Chondrocyte (in vitro differentiated cells): ENCODE results near the gene FXYD2. TPM values are rescaled to one million over a fixed set of nuclear protein-coding genes. Genes with fewer than 3 reads are reported as not detected.

Source experiments
- DNase-seq: peaks from one replicate; pipeline ENCODE4 v3.0.0; 2021; ENCODE audit warnings: mixed read lengths, low spot score
- H3K27ac Mint-ChIP-seq: one replicate; pipeline ENCODE4 v1.8.0; 2021; ENCODE audit warnings: mild to moderate bottlenecking, moderate library complexity, mixed read lengths; ENCODE audit not compliant: unreplicated experiment
- H3K27me3 Mint-ChIP-seq: 2 replicates; pipeline ENCODE4 v1.8.0; 2021; ENCODE audit warnings: low read depth, mixed read lengths
- H3K36me3 Mint-ChIP-seq: 2 replicates; pipeline ENCODE4 v1.8.0; 2021; ENCODE audit warnings: low read depth, mixed read lengths
- H3K4me1 Mint-ChIP-seq: 2 replicates; pipeline ENCODE4 v1.8.0; 2021; ENCODE audit warnings: low read depth, mild to moderate bottlenecking, mixed read lengths
- H3K4me3 Mint-ChIP-seq: one replicate; pipeline ENCODE4 v1.8.0; 2021; ENCODE audit warnings: mild to moderate bottlenecking, moderate library complexity, mixed read lengths; ENCODE audit not compliant: unreplicated experiment
- H3K9me3 Mint-ChIP-seq: 2 replicates; pipeline ENCODE4 v1.8.0; 2021; ENCODE audit warnings: low read depth, mixed read lengths
- total RNA-seq: library from RNA; stranded (reverse); gene quantifications from 3 replicates; pipeline ENCODE4 v1.2.1, GENCODE V29; 2021
- TF ChIP-seq, protein P1 (sequence below): fragments of 200-600 bp; sonication (generic); IDR thresholded peaks from 2 replicates; pipeline ENCODE4 v1.5.0; 2021; ENCODE audit warnings: antibody characterized with exemption, mild to moderate bottlenecking, moderate library complexity

Gene FXYD2
- total RNA-seq, 1 donor from 2014 or later, result not detected

DNA sequence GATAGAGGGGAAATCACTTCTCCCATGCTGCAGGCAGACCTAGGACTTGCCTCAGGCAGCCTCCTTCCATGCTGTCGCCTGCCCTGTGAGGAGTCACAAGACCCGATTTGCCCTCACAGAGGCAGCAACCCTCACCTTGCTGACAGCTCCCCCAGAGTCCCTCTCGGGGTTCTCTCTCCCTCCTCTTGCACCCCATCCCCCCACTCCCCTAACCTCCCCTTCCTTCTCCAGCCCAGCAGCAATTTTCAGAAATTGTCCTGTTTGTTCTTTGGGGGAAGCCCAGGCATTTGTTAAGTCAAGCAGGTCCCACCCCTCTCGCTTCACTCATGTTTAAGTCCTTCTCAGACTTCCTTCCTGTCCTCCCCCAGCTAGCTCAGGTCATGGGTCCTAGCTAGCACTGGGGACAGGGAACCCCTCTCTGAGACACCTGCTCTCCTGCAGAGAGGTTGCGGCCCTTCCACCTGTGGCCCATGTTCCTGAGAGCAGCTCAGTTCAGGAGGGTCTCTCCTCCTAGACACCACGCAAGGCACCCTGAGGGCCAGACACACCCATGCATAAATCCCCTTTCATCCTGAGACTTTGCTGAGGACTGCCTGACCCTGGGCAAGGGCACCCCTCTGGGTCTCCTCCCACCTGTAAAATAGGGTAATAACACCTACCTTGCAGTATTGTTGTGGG, 6.3 kb upstream of the FXYD2 start:
- no peak for DNase-seq
- TF ChIP-seq, protein P1, sequence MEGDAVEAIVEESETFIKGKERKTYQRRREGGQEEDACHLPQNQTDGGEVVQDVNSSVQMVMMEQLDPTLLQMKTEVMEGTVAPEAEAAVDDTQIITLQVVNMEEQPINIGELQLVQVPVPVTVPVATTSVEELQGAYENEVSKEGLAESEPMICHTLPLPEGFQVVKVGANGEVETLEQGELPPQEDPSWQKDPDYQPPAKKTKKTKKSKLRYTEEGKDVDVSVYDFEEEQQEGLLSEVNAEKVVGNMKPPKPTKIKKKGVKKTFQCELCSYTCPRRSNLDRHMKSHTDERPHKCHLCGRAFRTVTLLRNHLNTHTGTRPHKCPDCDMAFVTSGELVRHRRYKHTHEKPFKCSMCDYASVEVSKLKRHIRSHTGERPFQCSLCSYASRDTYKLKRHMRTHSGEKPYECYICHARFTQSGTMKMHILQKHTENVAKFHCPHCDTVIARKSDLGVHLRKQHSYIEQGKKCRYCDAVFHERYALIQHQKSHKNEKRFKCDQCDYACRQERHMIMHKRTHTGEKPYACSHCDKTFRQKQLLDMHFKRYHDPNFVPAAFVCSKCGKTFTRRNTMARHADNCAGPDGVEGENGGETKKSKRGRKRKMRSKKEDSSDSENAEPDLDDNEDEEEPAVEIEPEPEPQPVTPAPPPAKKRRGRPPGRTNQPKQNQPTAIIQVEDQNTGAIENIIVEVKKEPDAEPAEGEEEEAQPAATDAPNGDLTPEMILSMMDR, result no peak
- H3K4me3 Mint-ChIP-seq, result no peak overlapping the region
- H3K4me1 Mint-ChIP-seq, result peaks cover 2% of the 10 kb centered on the region
- H3K36me3 Mint-ChIP-seq, result no peaks in the 10 kb centered on the region
- H3K27ac Mint-ChIP-seq, result no peak overlapping the region
- peaks cover 2% of the 10 kb centered on the region for H3K27me3 Mint-ChIP-seq
- no peaks in the 10 kb centered on the region for H3K9me3 Mint-ChIP-seq

DNA sequence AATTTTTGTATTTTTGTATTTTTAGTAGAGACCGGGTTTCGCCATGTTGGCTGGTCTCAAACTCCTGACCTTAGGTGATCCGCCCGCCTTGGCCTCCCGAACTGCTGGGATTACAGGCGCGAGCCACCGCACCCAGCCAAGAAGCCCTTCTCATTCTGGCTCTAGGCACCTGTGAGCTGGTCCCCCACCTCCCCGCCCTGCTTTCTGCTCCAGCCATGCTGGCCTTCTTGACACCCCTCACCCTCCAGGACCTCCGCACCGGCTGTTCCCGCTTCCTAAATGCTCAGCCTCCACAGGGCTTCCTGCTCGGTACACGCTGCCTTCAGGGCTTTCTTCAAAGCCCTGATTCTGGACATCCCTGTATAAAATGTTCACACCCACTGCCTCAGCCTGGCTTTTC, 5.5 kb upstream of the FXYD2 start:
- TF ChIP-seq, protein P1, result no peak
- H3K4me1 Mint-ChIP-seq, result peaks cover 2% of the 10 kb centered on the region
- H3K9me3 Mint-ChIP-seq, result no peaks in the 10 kb centered on the region
- H3K4me3 Mint-ChIP-seq, result no peak overlapping the region
- H3K27ac Mint-ChIP-seq, result no peak overlapping the region
- no peaks in the 10 kb centered on the region for H3K36me3 Mint-ChIP-seq
- H3K27me3 Mint-ChIP-seq, result peaks cover 2% of the 10 kb centered on the region
- no peak for DNase-seq

DNA sequence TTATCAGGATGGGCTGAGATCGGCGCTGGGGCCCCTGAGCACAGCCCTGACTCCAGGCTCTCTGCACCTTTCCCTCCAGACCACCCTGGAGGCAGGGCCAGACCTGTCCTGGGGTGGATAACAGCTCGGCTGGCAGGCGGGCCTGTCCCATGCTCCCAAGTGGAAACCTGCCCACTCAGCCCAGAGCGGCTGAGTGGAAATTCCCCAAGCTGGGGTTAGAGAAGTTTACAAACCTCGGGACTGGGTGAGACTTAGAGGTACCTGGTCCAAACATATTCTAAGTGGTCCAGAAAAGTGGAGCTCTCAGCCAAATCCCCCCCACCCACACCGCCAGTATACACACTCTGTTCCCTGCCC, 4.8 kb upstream of the FXYD2 start:
- peaks cover 2% of the 10 kb centered on the region for H3K27me3 Mint-ChIP-seq
- TF ChIP-seq, protein P1, result no peak
- H3K27ac Mint-ChIP-seq, result no peak overlapping the region
- no peaks in the 10 kb centered on the region for H3K36me3 Mint-ChIP-seq
- no peak overlapping the region for H3K4me3 Mint-ChIP-seq
- no peak for DNase-seq
- peaks cover 2% of the 10 kb centered on the region for H3K4me1 Mint-ChIP-seq
- H3K9me3 Mint-ChIP-seq, result no peaks in the 10 kb centered on the region

DNA sequence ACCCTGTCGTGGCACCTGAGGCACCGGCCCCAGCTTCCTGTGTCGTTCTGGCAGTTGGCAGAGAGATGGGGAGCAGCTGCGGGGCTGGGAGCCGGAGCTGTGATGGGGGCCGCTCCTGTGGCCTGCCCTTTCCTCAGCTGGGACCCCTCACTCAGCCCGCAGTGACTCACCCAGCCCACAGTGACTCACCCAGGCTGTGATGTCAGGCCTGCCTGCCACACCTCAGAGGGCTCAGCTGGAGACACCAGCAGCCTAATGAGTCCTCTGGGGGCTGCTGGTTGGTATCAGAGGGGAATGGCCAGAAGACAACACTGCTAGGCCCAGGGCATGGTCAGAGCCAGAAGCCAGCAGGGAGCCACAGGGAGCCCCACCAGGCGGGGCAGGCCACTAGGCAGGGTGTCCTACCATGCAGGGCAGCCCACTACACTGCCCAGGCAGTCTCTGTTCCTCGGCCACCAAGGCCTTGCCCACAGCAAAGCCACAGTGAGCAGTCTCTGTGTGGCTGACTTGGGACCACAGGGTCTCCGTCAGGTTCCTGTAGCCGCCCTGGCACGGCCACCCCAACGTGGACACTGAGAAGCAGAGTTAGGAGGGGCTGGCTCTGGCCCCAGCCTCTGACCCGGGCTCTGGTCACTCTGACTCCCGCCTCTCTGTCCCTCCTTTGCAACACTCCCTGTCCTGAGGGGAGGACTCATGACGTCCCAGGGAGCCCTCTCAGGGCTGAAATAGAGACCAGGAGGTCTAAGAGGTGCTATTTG, 4.2 kb upstream of the FXYD2 start:
- Mint-ChIP-seq H3K9me3 (no peaks in the 10 kb centered on the region), H3K27ac (no peak overlapping the region), H3K27me3 (peaks cover 2% of the 10 kb centered on the region), H3K4me3 (no peak overlapping the region), H3K4me1 (peaks cover 2% of the 10 kb centered on the region), H3K36me3 (no peaks in the 10 kb centered on the region)
- DNase-seq, result peak; percentile 79
- TF ChIP-seq, protein P1, result no peak

DNA sequence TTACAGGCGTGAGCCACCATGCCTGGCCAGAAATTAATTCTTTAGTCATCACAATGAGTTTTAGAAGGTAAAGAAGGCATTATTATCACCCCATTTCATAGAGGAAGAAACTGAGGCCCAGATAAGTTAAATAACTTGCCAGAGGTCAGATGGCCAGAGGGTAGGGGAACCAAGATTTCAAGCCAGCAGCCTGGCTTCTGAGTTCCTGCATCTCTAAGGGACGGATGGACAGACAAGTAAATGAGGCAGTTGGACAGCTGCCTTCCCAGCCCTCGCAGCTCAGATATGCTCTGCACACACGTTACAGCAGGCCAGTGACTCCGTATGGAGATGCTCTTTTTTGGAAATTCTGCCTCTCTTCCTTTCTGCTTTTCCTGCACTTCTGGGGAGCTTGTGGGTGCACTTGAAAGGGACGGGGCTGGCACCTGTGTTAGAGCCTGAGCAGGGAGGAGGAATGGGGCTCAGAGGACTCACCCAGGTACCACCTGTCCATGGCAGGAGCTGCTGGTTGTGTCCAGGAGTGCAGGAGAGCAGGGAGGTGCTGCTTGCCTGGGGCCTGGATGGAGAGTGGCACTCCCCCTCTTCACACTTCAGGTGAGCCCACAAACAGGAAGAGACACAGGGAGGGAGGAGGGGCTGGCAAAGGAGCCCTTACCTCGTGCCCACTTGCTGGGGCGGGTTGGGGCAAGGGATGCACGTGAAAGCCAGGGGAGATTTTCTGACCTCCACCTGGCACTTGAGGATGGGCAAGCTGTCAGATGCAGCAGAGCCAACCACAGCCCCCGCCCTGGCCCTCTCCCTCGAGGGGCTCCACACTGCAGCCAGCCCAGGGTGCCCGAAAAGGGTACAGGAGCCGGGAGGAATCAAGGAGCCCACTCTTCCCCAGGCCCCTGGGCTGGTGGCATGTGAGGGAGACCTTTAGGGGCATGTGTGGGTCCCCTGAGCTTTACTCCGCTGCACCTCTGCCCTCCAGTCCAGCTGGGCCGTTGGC, 3.3 kb upstream of the FXYD2 start:
- peak; percentile 77 for DNase-seq
- Mint-ChIP-seq H3K27ac (no peak overlapping the region), H3K4me1 (peaks cover 2% of the 10 kb centered on the region), H3K4me3 (no peak overlapping the region), H3K36me3 (no peaks in the 10 kb centered on the region), H3K9me3 (no peaks in the 10 kb centered on the region), H3K27me3 (peaks cover 2% of the 10 kb centered on the region)
- TF ChIP-seq, protein P1, result no peak
